SH-SY5Y (cell line): ENCODE results near the gene HMCN2.

Experiments used
- GATA2 ChIP-seq: IDR thresholded peaks from 2 replicates; pipeline ENCODE4 v1.6.1; 2011; ENCODE audit warnings: mild to moderate bottlenecking, low read depth, low read length
- GATA3 ChIP-seq: IDR thresholded peaks from 2 replicates; pipeline ENCODE4 v1.6.1; 2011; ENCODE audit warnings: low read depth, mild to moderate bottlenecking, low read length, moderate library complexity

HMCN2 gene

DNA sequence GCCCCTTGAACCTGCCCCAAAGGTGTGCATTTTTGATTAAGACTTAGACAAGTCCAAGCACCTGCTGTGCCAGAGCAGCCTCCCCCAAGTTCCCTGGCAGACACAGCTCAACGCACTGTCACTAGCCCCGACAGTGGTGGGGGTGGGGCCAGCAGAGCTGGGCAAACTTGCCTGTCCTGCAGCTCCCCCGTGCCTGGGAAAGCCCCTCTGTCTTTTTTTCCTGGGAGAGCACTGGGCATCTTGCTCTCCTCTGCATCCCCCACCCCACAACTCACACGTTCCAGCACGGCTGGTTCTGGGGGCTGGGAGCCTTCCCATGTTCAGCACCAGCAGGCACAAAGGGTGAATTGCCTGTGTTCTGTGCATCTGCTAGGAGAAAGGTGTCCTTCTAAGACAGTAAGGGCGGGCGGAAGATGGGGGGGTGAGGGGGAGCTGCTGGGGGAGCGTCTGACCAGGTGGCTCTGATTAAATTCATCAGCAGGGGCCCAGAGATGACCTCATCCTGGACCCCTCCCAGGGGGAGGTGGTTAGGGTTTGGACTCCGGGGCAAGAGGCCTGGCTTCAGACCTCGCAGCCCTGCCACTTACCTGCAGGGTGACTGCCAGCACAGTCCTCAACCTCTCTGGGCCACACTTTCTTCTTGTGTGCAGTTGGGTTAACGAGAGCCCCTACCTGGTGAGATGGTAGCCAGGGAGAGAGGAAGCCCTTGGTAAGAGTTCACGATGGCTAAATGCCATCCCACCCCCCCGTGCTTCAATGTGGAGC is 23.5 kb downstream of the HMCN2 start:
- TF ChIP-seq GATA3 (no peak), GATA2 (no peak)

GRCh38 chr9:130289711-130290241 is 24.2 kb downstream of the HMCN2 start:
- TF ChIP-seq GATA3 (no peak), GATA2 (no peak)

- TF ChIP-seq GATA2 (no peak), GATA3 (no peak)
These were observed 25.0 kb downstream of the HMCN2 start for GRCh38 chr9:130290291-130291181.

DNA sequence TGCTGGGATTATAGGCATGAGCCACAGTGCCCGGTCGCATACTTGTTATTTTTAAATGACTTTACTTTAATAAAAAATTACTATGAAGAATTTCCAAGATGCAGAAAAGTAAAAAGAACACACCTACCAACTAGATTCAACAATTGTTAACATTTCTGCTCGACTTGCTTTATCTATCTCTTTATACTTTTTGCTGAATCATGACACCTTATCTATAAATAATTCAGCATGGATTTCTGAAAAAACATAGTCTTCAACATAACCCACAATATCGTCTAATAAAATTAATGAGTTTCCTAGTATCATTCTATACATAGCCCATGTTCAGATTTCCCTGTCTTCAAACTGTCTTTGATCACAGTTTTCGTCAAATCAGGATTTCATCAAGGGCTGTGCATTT is 25.9 kb downstream of the HMCN2 start:
- TF ChIP-seq GATA3 (no peak), GATA2 (no peak)

DNA sequence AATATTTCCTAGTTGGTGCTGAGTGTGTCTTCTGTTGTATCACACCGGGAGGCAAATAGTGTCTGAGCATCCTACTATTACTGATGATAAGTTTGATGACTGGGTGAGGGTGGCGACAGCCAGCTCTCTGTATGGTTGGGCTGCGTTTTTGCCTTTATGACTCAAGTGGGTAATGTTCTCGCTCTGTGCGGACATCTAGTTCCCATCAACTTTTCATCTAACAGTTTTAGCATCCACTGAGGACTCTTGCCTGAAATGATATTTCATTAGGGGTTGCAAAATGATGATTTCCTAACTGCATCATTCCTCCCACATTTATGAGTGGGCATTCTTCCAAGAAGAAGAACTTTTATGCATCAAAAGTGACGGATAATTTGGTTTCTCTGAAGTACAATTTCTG is 26.5 kb downstream of the HMCN2 start:
- TF ChIP-seq GATA2 (no peak), GATA3 (no peak)

- TF ChIP-seq GATA3 (no peak), GATA2 (no peak)
These were observed 29.1 kb downstream of the HMCN2 start for GRCh38 chr9:130294664-130295063.

DNA sequence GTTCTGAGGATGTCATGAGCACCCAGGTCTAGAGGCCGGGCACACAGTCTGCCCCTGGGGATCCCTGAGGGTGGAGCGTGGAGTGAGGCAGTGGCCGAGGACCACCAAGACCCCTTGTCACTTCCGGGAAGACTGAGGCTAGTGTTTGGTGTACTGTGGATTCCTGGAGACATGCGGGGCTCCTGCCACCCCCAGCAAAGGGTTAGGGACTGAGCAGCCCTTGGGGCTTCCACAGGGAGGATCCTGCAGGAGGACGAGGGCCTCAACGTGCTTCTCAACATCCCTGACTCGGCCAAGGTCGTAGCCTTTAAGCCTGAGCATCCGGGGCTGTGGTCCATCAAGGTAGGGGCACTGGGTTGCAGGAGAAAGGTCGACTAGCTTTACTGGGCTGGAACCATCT is 29.9 kb downstream of the HMCN2 start:
- TF ChIP-seq GATA2 (no peak), GATA3 (no peak)

DNA sequence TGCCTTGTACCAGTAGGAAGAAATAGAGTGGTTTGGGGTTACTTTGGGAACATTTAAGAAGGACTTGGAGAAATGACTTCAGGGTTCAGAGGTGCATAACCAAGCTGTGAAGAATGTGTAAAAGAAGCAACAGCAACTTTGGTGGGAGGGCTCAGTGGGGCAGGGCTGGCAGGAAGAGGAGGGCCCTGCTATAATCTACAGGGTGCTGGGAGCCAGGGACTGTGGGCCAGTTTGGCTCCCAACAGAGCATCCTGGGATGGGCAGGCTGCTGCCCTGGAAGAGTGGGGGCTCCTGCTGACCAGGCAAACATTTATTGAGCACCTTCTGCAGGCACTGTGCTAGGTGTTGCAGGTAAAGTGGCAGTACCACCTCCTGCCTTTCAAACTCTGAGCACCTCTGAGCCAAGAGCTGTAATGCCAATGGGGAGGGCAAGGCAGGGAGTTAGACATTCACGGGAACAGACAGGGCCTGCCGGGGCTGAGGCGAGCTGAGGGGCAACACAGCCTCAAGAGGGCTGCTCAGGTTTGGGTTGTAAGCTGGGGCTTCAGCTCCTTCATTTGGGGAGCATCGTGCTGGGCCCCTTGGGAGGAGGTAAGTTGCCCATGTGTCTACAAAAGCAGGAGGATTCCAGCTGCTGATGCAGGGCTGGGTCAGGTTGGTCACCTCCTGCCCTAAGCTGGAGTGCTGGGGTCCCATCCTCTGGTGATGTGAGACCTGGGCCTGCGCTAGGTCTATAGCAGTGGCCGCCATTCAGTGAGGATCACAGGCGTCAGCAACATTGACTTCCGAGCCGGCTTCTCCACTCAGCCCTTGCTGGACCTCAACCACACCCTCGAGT is 30.6 kb downstream of the HMCN2 start:
- TF ChIP-seq GATA2 (no peak), GATA3 (no peak)

- no peak for TF ChIP-seq GATA2
- TF ChIP-seq GATA3 = no peak
These were observed 31.2 kb downstream of the HMCN2 start for GRCh38 chr9:130296783-130297055.

GRCh38 chr9:130297371-130297770 is 31.8 kb downstream of the HMCN2 start:
- TF ChIP-seq GATA2 (no peak), GATA3 (no peak)

DNA sequence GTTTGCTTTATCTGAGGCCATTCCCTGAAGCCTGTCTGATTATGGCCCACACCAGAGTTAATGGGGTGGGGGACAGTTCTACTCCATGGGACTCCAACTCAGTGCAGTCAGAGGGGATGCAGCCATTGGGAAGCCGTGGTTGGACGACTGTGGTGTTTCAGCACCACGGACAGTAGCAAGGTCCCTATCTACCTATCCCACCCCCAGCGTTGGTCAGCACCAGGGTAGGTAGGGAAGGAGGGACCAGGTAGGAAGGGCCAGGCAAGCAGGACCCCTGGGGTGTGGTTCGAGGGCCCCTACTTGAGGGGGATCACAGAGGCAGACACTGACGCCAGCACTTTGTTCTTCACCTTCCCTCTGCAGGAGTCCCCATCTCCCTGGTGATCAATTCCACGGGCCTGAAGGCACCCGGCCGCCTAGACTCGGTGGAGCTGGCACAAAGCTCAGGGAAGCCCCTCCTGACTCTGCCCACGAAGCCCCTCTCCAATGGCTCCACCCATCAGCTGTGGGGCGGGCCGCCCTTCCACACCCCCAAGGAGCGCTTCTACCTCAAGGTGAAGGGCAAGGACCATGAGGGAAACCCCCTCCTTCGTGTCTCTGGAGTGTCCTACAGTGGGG is 33.2 kb downstream of the HMCN2 start:
- TF ChIP-seq GATA3 (no peak), GATA2 (no peak)

DNA sequence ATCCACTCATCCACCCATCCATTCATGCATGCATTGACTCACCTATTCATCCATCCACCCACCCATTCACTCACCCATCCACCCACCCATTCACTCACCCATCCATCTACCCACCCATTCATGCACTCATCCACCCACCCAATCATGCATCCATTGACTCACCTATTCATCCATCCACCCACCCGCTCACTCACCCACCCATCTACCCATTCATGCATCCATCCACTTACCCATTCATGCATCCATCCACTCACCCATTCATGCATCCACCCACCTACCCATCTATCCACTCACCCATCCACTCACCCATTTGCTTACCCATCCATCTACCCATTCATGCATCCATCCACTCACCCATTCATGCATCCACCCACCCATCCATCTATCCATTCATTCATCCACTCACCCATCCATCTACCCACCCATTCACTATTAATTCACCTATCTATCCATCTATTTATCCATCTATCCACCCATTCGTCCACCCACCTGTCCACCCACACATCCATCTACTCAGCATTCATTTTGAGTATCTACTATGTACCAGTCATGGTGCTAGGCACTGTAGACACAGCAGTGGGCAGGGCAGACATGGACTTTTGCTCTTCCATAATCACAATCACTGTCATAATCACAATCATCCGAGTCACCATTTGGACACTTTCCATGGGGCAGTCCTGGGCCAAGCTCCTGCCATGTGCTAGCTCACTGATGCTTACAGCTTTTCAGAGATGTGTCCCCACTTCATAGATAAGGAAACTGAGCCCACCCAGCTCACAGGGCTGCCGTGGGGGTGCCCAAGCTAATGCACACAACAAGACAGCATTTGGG is 34.4 kb downstream of the HMCN2 start:
- TF ChIP-seq GATA3 (no peak), GATA2 (no peak)

GRCh38 chr9:130300739-130301138 is 35.2 kb downstream of the HMCN2 start:
- TF ChIP-seq GATA3 = no peak
- no peak for TF ChIP-seq GATA2
